Iris pigment epithelial cell (primary cell): ENCODE results near the gene CNDP1.

ENCODE experiments used
- DNase-seq: peaks from one replicate; pipeline ENCODE4 v3.0.0-alpha.2; 2011; ENCODE audit warnings: low read depth

CNDP1 gene

DNA sequence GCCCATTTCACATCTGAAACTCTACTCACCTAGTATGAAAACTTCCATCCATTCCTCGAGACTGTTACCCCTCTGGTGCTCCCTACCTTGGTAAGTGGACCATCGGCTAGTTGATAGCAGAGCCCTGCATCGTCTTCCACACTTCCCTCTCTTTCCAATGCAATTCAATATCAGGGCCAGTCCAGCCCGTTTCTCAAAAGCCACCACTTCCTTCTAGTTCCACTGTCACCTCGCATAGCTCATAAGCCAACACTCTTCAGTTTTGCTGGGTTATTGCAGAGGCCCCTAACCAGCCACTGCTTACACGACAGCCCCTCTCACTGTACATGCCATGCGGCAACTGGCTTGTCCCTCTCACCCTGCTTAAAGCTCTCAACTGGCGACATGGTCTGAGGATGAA, 53.1 kb downstream of the CNDP1 start:
- DNase-seq, result no peak

GRCh38 chr18:74589021-74589420, 54.7 kb downstream of the CNDP1 start:
- no peak for DNase-seq

- no peak for DNase-seq
These were observed 55.5 kb downstream of the CNDP1 start for GRCh38 chr18:74589811-74590210.

DNA sequence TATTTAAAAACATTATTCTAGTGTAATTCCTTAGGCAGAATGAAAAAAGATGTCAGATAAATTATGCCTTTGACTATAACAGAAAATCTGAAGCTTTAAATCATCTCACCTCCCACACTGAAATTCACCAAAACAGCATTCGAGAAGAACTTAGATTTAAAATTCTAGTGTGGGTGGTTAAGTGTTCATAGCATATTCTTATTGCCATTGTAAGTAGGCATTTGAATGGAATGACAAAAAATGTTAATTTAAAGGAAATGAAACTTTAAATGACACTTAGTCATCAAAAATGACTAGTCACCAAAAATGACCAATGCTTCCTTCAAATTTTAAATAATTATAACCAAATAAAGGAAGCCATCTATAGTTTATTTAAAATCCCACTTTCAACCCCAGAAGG, 56.4 kb downstream of the CNDP1 start:
- no peak for DNase-seq

DNA sequence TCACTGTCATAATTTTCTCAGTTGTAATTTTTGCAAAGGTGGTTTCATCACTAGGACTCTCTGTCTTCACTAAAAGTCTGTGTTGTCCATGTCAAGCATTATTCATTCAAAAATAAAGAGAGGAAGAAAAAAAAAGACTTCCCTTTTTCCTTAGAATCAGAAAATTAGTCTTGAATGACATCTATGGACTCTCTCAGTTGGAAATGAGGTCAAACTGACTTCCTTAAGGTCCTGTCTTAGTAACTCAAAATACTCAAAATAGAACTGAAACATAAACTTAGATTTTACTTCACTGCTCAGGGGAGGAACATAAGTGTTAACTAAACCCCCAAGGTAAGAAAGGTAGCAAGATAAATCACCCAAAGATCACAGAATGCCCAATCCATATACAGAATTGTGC, 61.1 kb downstream of the CNDP1 start:
- no peak for DNase-seq

- peak; percentile 71 for DNase-seq
These were observed 62.8 kb downstream of the CNDP1 start for GRCh38 chr18:74597034-74597661.

DNA sequence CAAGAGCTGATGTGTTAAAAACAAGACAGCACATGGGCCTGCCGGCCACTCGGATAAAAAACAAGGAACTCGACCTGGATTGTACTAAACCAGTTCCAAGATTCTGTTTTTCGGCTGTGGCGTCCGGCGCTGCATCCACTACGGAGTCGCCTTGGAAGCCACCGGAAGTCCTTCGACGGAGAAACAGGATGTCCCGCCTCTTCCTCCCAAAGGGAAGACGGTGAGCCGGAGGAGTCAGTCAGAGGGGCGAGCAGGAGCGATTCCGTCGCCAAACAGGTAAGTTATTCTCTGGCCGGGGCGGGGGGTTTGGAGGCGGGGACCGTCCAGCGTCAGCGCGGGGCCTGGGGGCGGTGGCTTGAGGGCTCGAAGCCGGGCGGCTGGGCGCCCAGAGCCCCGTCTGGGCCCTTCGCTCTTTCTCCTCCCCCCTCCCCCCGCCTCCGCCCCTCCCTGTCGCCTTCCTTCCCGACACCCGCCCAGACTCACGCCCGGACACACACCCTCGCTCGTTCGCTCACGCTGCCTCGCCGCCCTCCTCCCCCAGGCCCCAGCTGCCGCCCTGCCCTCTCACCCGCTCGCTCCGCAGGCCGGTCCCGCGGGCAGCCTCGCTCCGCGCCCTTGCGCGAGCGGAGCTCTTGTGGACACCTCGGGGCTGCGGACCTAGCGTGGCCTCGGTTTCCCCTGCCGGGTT, 63.5 kb downstream of the CNDP1 start, which contains the start of gene ZNF407:
Gene ZNF407 (plus strand): TSS at position 209 of the 688 bp plus-strand sequence. CDS start 33,150 bp downstream, outside the sequence.
- peak; percentile 93 for DNase-seq

DNA sequence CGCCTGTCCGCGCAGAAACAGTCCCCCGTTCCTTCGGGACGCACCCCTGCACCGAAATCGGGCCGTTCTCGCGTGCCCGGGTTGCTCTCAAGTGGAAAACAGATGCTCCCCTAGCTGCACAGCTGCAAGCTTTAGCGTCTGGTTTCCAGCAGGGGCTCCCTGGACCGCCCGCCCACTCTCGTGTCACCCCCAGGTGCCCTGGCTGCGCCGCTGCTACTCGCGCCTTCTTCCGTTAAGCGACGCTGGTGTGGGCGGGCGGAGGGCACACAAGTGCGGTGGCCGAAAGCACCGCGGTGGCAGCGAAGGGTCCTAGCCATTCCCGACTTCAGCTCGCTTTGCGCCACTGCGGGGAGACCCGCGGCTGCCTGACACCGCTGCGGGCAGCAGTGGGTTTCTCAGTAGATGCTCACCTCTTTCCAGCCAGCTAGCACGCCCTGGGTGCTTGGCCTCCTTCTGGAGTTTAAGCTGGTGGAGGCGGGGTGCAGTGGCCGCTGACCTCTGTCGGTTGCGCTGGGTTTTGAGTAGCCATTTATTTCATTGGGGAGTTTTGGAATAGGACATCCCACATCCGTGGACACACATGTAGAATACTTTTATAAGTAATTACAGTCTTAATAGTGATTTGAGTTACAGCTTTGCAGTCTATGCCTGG, 64.2 kb downstream of the CNDP1 start:
- DNase-seq, result peak; percentile 59

GRCh38 chr18:74604361-74604760, 70.1 kb downstream of the CNDP1 start:
- DNase-seq, result no peak

- peak; percentile 83 for DNase-seq
These were observed 70.5 kb downstream of the CNDP1 start for GRCh38 chr18:74604774-74605173.

DNA sequence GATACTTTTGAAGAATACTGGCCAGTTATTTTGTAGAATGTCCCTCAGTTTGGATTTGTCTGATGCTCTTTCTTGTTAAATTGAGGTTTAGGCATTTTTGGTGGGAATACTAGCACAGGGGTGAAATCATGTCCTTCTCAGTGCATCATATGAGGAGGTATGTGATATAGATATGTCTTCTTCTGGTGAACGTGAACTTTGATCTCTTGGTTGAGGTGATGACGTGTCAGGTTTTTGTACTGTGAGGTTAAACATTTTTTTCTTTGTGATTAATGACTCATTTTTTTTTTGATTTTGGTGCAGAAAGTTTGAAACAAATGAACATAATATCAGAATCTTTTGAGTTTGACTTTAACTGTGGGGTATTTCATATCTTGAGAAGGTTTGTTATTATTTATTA, 74.4 kb downstream of the CNDP1 start:
- DNase-seq, result no peak

- peak; percentile 89 for DNase-seq
These were observed 75.2 kb downstream of the CNDP1 start for GRCh38 chr18:74609535-74609934.

DNA sequence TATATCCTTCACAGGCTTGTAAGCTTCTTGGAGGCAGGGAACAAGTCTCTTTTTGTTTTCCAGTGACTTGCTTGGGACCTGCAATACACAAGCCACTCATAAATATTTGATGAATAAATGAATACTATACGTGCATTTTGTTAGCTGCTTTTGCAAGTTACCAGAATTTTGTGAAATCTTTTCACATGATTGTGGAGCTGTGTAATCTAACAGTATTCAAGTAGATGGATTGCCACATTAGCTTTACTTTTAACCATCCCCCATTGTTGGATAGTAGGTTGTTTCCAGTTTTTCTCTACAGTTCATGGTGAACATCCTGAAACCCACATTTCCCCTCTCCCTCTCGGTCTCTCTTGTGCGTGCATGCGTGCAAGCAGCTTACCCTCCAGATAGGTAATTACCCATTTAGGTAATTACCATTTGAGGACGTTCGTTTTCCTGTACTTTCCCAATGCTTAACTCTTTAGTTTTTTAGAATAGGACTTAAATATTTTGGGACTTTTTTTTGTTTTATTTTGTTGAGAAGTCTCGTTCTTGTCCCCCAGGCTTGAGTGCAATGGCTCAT, 75.8 kb downstream of the CNDP1 start:
- no peak for DNase-seq

DNA sequence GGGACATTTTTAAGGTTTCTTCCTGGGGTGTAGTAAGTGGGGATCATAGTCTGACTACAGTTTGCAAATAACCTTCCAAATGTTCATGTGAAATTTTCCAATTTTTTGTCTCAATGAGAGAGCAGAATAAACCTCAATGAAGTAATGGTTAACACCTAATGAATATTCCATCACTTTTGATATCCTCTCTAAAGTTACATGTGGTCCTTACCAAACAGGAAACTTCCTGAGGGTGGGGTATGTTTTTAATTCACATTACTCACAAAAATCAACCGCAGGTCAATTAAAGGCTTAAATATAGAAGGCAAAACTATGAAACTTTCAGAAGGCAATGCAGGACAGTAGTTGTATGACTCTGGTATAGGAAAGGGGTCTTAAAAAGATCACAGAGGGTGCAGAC, 76.6 kb downstream of the CNDP1 start:
- DNase-seq, result no peak

- DNase-seq, result no peak
These were observed 77.5 kb downstream of the CNDP1 start for GRCh38 chr18:74611765-74612164.

DNA sequence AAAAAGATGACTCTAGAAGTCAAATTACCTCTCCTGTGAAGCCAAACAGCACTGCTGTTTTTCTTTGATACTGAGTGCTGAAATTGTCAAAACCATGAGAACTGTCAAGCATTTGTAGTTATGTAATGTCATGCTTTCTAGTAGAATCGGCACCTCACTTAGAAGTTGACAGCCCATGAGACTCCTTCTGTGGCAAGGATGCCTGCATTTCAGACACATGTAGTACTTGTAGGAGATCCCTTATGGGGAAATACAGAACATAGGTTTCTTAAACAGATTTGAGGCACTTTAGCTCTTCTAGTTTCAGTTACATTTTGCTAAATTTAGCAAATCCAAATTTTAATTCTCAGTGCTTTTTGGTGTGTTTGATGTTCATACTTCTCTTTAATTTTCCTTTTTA, 79.1 kb downstream of the CNDP1 start:
- DNase-seq, result peak; percentile 8

DNA sequence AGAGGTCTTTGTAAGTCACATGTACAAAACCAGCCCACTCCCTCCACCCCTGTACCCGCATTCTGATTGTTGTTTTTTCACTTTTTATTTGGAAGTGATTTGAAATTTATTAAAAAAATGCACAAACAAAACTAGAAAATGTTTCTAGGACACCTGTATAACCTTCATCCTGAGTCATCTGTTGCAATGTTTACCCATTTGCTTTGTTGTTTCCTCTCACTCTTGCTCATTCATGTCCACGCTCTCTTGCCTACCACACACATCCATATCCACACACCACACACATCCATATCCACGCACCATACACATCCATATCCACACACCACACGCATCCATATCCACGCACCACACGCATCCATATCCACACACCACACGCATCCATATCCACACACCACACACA, 82.2 kb downstream of the CNDP1 start:
- no peak for DNase-seq

- no peak for DNase-seq
These were observed 83.2 kb downstream of the CNDP1 start for GRCh38 chr18:74617486-74617885.

GRCh38 chr18:74622072-74622471, 87.8 kb downstream of the CNDP1 start:
- no peak for DNase-seq

DNA sequence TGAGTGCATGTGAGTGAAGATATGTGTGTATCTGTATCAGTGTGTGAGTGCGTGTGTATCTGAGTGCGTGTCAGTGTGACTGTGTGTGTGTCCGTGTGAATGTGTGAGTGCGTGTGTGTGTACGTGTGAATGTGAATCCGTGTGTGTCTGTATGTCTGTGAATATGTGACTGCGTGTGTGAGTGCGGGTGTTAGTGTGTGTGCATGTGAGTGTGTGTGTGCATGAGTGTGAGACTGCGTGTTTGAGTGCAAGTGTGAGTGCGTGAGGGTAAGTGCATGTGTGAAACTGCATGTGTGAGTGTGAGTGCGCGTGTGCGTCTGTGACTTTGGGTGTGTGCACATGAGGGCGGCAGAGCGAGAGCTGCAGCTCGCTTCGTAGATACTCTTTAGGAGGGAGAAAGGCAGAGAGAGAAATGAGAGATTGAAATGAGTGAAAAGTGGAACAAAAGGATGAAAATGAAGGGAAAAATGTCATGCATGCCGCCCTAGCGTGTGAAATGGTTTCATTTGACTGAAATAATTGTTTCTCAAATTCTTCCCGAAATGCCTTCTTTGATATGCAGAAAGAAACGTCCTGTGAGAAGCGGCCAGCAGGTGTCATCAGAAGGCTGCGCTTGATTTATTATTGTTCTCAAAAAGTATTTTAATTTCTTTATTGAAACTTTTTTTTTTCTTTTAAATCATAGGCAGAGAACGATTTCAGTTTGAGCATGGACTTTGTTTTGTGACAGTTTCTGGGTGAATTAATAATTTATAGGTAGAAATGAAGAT, 88.9 kb downstream of the CNDP1 start:
- peak; percentile 38 for DNase-seq

DNA sequence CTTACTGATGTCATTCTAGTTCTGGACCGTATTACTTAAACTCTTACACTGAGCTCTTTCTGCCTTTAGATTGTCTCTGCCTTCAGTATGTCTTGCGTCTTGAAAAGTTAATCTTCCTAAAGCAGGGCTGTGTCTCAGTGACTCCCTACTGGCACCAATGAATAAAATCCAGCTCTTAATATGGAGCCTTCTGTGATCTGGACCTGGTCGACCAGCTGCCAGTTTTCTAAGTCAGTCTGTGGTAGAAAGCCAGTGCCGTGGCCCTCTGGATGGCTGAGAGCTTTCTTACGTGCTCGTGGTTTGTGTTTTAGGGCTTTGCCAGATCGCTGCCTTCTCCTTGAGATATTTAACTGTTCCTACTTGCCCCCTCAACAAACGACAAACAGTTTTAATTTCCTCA, 90.2 kb downstream of the CNDP1 start:
- DNase-seq, result no peak

- DNase-seq, result no peak
These were observed 90.9 kb downstream of the CNDP1 start for GRCh38 chr18:74625157-74625556.
